HG02678 (cell line): ENCODE measurements around the gene BNIP1.
A peak's percentile ranks its signal among the peaks of the same experiment; 100 is the strongest.
"Not testable (repeated sequence)": the region's sequence is repeated elsewhere in the genome, so short reads cannot be mapped to it uniquely, and the experiment has no call there.

Source experiments
- ATAC-seq: cut with Tn5 transposase; IDR thresholded peaks from one replicate; pipeline ENCODE4 v1.9.1; 2021; ENCODE audit warnings: mild to moderate bottlenecking, moderate library complexity; ENCODE audit not compliant: unreplicated experiment

BNIP1 gene

GRCh38 chr5:173144200-173145176 is at the start of gene BNIP1:
Gene BNIP1, plus strand, starts transcription at chr5:173144531. Its CDS starts 15 bp downstream, at chr5:173144546.
- peak; percentile 90 for ATAC-seq

DNA sequence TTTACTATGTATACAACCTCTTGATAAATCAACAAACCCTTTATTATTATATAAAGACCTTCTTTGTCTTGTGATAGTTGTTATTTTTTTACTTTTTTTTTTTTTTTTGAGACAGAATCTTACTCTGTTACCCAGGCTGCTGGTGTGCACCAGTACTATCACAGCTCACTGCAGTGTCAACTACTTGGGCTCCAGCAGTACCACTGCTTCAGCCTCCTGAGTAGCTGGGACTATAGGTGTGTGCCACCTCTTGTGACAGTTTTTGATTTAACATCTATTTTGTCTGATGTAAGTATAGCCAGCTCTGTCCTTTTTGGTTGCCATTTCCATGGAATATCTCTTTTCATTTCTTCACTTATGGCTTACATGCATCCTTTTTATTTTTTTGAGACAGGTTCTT is 45.5 kb upstream of the BNIP1 start:
- ATAC-seq: no peak

- no peak for ATAC-seq
These were observed 44.9 kb upstream of the BNIP1 start for GRCh38 chr5:173099461-173099860.

- no peak for ATAC-seq
These were observed 43.1 kb upstream of the BNIP1 start for GRCh38 chr5:173101245-173101644.

DNA sequence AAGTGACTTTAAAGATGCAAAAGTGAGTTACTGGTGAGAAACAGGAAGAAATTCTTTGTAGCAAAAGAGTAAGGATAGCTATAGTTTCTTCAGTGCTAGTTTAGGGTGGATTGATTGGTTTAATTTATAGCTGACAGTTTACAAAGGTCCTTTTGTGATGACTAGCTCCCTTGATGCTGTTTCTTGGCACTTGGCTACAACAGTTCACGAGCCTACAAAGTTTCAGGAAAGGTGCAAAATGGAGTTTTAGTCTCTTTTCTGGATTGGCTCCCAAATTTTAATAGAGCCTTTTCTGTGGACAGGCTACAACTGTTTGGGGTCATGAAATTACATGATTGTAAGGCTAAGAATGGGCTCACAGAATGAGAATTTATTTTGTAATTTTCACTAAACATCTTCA is 40.9 kb upstream of the BNIP1 start:
- no peak for ATAC-seq

DNA sequence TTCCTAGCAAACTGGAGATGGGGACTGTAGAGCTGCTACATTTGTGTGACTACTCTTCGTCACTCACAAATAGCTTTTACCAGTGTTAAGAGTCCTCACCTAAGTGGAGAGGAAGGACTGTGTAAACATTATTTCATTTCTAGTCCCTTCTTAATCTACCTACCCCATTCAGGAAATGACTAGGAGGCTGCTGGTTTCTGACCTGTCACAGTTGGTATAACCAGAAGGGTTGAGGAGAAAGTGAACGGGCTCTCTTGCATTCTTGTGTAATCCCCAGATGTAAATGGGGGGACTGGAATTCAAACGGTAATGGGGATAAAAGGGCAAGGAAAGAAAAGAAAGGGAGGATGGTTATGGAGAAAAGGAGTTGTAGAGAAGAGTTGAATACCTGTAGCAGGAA is 35.4 kb upstream of the BNIP1 start:
- ATAC-seq: no peak

DNA sequence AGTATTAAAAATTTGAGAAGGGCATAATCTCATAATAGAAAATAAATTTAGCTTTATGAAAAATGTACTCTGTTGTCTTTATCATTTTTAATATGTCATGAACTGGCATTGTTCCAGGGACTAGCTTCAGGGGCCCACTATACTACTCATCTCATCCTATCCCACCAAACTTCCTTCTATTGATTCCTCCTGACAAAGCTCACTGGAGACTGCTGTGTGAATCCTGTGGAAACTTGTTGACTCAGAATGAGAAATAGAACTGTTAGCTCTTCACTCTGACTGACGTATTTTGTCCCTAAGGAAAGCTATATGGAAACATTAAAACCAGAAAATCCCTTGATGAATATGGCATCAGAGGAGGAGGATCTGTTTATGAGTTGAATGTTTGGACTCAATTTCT is 29.8 kb upstream of the BNIP1 start:
- ATAC-seq: no peak

GRCh38 chr5:173119719-173120118 is 24.6 kb upstream of the BNIP1 start:
- ATAC-seq: no peak

DNA sequence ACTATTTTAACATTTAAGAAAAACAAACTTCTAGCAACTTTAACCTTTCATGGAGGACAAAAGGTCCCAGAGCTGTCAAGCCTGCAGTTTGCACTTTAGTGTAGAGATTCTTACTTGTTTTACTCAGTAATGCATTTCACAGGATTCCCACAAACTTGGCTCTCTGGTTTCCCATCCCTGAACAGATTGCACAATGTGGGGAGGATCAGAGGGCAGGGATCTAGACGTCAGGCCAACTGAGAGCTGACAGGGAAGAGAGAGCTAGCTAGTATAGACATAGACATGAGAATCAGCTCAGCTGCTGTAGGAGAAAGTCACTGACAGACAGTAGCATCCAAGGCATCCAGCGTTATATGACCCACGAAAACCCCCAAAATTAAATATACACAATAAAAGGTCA is 20.9 kb upstream of the BNIP1 start:
- ATAC-seq: no peak

- not testable (repeated sequence) for ATAC-seq
These were observed 12.2 kb upstream of the BNIP1 start for GRCh38 chr5:173132166-173132565.

DNA sequence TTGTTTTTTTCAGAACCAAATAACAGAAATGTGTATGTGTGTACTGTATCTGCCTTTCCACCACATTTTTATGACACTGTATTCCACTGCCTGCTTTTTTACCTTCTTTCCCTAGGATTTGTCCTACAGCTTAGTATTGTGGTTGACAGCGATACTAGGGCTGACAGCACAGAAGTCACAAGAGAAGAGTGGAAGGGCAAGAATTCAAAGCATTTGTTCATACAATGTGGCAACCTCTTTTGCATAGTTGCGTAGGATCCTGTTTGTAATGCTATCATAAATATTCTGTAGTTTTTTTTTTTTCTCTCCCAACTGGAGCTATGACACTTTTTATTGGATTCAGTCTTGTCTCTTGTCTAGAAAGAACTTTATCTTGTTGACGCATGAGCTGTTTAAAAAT is 5.6 kb upstream of the BNIP1 start:
- no peak for ATAC-seq

DNA sequence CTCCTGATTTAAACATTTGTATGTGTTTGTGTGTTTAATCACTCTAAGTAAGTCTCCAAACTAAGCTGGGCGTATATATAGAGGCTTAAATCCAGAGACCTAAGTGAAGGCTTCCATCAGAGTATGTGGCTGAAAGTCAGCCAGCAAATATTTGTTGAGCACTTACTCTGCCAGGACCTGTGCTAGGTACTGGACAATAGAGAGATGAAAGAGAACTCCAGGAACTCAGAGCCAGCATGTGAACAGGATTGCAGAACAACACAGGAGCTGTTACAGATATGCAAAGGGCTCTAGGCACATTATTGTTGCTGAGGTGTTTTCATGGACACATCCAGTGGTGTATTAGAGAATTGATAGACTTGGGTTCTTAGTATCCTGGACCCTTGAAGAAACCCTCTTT is 4.7 kb upstream of the BNIP1 start:
- no peak for ATAC-seq

GRCh38 chr5:173140769-173141168 is 3.6 kb upstream of the BNIP1 start:
- ATAC-seq: no peak

- ATAC-seq: no peak
These were observed 764 bp upstream of the BNIP1 start for GRCh38 chr5:173143567-173143966.

DNA sequence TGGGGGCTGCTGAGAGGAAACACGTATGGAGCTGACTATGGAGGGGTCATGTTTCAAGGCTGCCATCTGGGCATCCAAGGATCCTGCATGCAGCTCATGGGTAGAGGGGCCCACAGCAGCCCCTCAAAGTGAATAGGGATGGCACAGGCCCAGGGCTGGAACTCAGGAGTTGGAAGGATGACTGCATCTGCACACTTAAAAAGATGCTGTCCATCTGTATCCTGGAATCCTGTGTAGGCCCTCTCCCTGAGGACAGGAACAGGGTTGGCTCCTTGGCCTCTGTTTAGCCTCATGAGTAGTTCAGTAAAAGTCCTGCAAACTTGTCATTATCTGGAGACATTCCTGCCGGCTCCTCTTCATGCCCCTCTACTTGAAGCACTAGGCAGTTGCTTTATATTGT is 4.0 kb downstream of the BNIP1 start:
- no peak for ATAC-seq

- ATAC-seq: no peak
These were observed 8.2 kb downstream of the BNIP1 start for GRCh38 chr5:173152547-173152946.

GRCh38 chr5:173153842-173154241 is 9.5 kb downstream of the BNIP1 start:
- no peak for ATAC-seq

- ATAC-seq: not testable (repeated sequence)
These were observed 10.3 kb downstream of the BNIP1 start for GRCh38 chr5:173154619-173155018.

GRCh38 chr5:173155912-173156311 is 11.6 kb downstream of the BNIP1 start:
- no peak for ATAC-seq

GRCh38 chr5:173158366-173158765 is 14.0 kb downstream of the BNIP1 start:
- no peak for ATAC-seq

GRCh38 chr5:173159256-173159655 is 14.9 kb downstream of the BNIP1 start:
- no peak for ATAC-seq

GRCh38 chr5:173161148-173161547 is 16.8 kb downstream of the BNIP1 start:
- no peak for ATAC-seq

DNA sequence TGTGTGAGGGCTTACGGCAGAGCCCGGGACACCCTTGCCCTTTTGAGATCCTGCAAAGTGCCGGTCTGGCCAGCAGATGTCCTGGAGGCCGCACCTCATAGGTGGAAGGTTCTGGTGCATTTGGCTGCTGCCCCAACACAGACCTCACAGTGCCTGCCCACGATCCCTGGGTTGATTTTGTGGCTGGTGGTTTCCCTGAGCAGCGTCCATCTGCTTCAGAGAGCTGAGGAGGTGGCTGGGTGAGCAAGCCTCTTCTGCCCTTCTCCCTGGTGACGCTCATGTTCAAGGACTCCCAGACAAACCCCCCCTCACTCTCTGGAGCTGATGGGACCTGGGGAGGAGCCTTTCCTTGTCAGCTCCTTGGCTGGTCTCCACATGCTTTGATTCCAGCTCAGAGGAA is 18.9 kb downstream of the BNIP1 start:
- ATAC-seq: no peak
